HepG2 (cell line): ENCODE results near the gene FGF19. TPM values are rescaled to one million over a fixed set of nuclear protein-coding genes. Genes with fewer than 3 reads are reported as not detected.
A peak's percentile ranks its signal among the peaks of the same experiment; 100 is the strongest.

Source experiments
- CHCHD3 ChIP-seq: sonication (generic); formaldehyde crosslinking; IDR thresholded peaks from 2 replicates; pipeline ENCODE4 v1.8.0; 2022; ENCODE audit warnings: mild to moderate bottlenecking, missing genetic modification reagents, moderate library complexity
- ISX ChIP-seq: sonication (generic); formaldehyde crosslinking; conservative IDR thresholded peaks from 2 replicates; pipeline ENCODE4 v1.5.0; 2020; ENCODE audit warnings: missing genetic modification reagents
- MAZ ChIP-seq, 2 experiments: sonication (generic) in 1 of 2; formaldehyde crosslinking in 1 of 2; IDR thresholded peaks; 2 replicates each; pipeline versions ENCODE4 v1.5.0 to v1.6.1; 2012 to 2020; ENCODE audit warnings: low read depth in 2 of 2, mild to moderate bottlenecking in 2 of 2, borderline replicate concordance in 1 of 2, improper control_type of control experiment in 1 of 2, low read length in 1 of 2, missing genetic modification reagents in 1 of 2, moderate library complexity in 1 of 2
- MEF2D ChIP-seq: sonication (generic); formaldehyde crosslinking; IDR thresholded peaks from 2 replicates; pipeline ENCODE4 v1.5.1; 2020; ENCODE audit warnings: mild to moderate bottlenecking, missing genetic modification reagents
- SMARCE1 ChIP-seq: fragments of 450-650 bp; IDR thresholded peaks from 2 replicates; pipeline ENCODE4 v1.6.1; 2017; ENCODE audit warnings: borderline replicate concordance
- SNAPC2 ChIP-seq: sonication (generic); formaldehyde crosslinking; IDR thresholded peaks from 2 replicates; pipeline ENCODE4 v1.8.1; 2022; ENCODE audit warnings: mild to moderate bottlenecking, missing genetic modification reagents
- ZNF121 ChIP-seq: sonication (generic); formaldehyde crosslinking; IDR thresholded peaks from 2 replicates; pipeline ENCODE4 v1.5.0; 2020; ENCODE audit warnings: mild to moderate bottlenecking, missing genetic modification reagents
- ZNF20 ChIP-seq: sonication (generic); formaldehyde crosslinking; IDR thresholded peaks from 2 replicates; pipeline ENCODE4 v1.4.0; 2020; ENCODE audit warnings: mild to moderate bottlenecking, moderate library complexity, missing genetic modification reagents
- ZNF451 ChIP-seq: sonication (generic); formaldehyde crosslinking; IDR thresholded peaks from 2 replicates; pipeline ENCODE4 v1.5.0; 2020; ENCODE audit warnings: mild to moderate bottlenecking, missing genetic modification reagents
- ZNF776 ChIP-seq: sonication (generic); formaldehyde crosslinking; IDR thresholded peaks from 2 replicates; pipeline ENCODE4 v1.4.0; 2020; ENCODE audit warnings: mild to moderate bottlenecking, missing genetic modification reagents
- polyA plus RNA-seq, 8 experiments: library from polyadenylated mRNA; depleted of rRNA in 3 of 8; stranded (reverse) in 7 of 8; unstranded in 1 of 8; fragments of >200 nt; fragmentation: Illumina TruSeq in 4 of 8; extraction: Trizol in 4 of 8; gene quantifications; 2 replicates each; pipeline versions ENCODE4 v1.2.1 to v1.2.3, GENCODE V29; 2011 to 2016; ENCODE audit warnings: low read depth in 4 of 8, missing spikeins in 1 of 8, mixed read lengths in 1 of 8; ENCODE audit not compliant: insufficient read depth in 1 of 8
- total RNA-seq, 5 experiments: library from RNA; depleted of rRNA; stranded (reverse); fragments of >200 nt; fragmentation: Illumina TruSeq; extraction: Trizol; gene quantifications; 2 replicates each; pipeline ENCODE4 v1.2.3, GENCODE V29; 2016; ENCODE audit warnings: low read depth in 1 of 5
- TF ChIP-seq, protein P1 (sequence below): sonication (generic); formaldehyde crosslinking; IDR thresholded peaks from 2 replicates; pipeline ENCODE4 v1.4.0; 2020; ENCODE audit warnings: missing genetic modification reagents, borderline replicate concordance
- TF ChIP-seq, protein P2 (sequence below): sonication (generic); formaldehyde crosslinking; IDR thresholded peaks from 2 replicates; pipeline ENCODE4 v1.4.0; 2020; ENCODE audit warnings: mild to moderate bottlenecking, low read depth, missing genetic modification reagents
- TF ChIP-seq, protein P3 (sequence below): sonication (generic); formaldehyde crosslinking; conservative IDR thresholded peaks from 2 replicates; pipeline ENCODE4 v1.8.0; 2022; ENCODE audit warnings: mild to moderate bottlenecking, moderate library complexity, missing genetic modification reagents
- TF ChIP-seq, protein P4 (sequence below): sonication (generic); formaldehyde crosslinking; IDR thresholded peaks from 2 replicates; pipeline ENCODE4 v1.5.0; 2020; ENCODE audit warnings: mild to moderate bottlenecking, missing genetic modification reagents, moderate library complexity
- TF ChIP-seq, protein P5 (sequence below): sonication (generic); formaldehyde crosslinking; IDR thresholded peaks from 2 replicates; pipeline ENCODE4; 2020; ENCODE audit warnings: missing genetic modification reagents, mild to moderate bottlenecking, borderline replicate concordance

FGF19 gene
- total and polyA plus RNA-seq, 2 of the 13 experiments (the other 11 are each of a cell fraction or from before 2014, with no cell fraction given) = 0.07 TPM; not detected in 1

DNA sequence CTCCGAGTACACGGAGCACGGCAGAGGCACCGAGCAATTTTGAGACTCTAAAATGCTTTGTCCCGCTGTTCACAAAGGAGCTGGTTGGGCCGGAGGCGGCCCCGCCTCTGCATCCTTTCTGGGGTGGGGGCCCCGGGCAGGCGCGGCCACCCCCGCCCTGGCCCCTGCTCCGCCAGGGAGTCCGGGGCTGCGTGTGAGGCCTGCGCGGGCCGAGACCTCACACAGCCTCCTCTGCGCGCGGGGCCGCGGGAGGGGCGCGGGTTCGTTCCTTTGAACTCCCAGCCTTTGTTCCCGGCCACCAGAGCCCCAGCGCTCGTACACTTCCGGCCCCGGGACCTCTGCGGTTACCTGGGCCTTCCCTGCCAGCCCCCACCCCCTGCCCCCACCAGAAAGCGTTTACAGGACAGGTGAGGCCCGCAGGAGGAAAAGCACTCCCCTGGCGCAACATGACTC lies 1.6 kb downstream of the FGF19 start (continued):
- no peak for TF ChIP-seq ISX (CRISPR knock-in tag)
- TF ChIP-seq, protein P1, sequence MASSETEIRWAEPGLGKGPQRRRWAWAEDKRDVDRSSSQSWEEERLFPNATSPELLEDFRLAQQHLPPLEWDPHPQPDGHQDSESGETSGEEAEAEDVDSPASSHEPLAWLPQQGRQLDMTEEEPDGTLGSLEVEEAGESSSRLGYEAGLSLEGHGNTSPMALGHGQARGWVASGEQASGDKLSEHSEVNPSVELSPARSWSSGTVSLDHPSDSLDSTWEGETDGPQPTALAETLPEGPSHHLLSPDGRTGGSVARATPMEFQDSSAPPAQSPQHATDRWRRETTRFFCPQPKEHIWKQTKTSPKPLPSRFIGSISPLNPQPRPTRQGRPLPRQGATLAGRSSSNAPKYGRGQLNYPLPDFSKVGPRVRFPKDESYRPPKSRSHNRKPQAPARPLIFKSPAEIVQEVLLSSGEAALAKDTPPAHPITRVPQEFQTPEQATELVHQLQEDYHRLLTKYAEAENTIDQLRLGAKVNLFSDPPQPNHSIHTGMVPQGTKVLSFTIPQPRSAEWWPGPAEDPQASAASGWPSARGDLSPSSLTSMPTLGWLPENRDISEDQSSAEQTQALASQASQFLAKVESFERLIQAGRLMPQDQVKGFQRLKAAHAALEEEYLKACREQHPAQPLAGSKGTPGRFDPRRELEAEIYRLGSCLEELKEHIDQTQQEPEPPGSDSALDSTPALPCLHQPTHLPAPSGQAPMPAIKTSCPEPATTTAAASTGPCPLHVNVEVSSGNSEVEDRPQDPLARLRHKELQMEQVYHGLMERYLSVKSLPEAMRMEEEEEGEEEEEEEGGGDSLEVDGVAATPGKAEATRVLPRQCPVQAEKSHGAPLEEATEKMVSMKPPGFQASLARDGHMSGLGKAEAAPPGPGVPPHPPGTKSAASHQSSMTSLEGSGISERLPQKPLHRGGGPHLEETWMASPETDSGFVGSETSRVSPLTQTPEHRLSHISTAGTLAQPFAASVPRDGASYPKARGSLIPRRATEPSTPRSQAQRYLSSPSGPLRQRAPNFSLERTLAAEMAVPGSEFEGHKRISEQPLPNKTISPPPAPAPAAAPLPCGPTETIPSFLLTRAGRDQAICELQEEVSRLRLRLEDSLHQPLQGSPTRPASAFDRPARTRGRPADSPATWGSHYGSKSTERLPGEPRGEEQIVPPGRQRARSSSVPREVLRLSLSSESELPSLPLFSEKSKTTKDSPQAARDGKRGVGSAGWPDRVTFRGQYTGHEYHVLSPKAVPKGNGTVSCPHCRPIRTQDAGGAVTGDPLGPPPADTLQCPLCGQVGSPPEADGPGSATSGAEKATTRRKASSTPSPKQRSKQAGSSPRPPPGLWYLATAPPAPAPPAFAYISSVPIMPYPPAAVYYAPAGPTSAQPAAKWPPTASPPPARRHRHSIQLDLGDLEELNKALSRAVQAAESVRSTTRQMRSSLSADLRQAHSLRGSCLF (CRISPR knock-in tag) = no peak
- no peak for TF ChIP-seq CHCHD3 (CRISPR knock-in tag)
- 0 out of 2 replicates have a peak, but pooled peaks have one; percentile 41 for TF ChIP-seq MEF2D (CRISPR knock-in tag)
- no peak for TF ChIP-seq SMARCE1
- TF ChIP-seq, protein P2, sequence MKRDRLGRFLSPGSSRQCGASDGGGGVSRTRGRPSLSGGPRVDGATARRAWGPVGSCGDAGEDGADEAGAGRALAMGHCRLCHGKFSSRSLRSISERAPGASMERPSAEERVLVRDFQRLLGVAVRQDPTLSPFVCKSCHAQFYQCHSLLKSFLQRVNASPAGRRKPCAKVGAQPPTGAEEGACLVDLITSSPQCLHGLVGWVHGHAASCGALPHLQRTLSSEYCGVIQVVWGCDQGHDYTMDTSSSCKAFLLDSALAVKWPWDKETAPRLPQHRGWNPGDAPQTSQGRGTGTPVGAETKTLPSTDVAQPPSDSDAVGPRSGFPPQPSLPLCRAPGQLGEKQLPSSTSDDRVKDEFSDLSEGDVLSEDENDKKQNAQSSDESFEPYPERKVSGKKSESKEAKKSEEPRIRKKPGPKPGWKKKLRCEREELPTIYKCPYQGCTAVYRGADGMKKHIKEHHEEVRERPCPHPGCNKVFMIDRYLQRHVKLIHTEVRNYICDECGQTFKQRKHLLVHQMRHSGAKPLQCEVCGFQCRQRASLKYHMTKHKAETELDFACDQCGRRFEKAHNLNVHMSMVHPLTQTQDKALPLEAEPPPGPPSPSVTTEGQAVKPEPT (CRISPR knock-in tag) = no peak
- TF ChIP-seq ZNF20 = no peak
- TF ChIP-seq, protein P3, sequence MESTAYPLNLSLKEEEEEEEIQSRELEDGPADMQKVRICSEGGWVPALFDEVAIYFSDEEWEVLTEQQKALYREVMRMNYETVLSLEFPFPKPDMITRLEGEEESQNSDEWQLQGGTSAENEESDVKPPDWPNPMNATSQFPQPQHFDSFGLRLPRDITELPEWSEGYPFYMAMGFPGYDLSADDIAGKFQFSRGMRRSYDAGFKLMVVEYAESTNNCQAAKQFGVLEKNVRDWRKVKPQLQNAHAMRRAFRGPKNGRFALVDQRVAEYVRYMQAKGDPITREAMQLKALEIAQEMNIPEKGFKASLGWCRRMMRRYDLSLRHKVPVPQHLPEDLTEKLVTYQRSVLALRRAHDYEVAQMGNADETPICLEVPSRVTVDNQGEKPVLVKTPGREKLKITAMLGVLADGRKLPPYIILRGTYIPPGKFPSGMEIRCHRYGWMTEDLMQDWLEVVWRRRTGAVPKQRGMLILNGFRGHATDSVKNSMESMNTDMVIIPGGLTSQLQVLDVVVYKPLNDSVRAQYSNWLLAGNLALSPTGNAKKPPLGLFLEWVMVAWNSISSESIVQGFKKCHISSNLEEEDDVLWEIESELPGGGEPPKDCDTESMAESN (CRISPR knock-in tag) = no peak
- TF ChIP-seq, protein P4, sequence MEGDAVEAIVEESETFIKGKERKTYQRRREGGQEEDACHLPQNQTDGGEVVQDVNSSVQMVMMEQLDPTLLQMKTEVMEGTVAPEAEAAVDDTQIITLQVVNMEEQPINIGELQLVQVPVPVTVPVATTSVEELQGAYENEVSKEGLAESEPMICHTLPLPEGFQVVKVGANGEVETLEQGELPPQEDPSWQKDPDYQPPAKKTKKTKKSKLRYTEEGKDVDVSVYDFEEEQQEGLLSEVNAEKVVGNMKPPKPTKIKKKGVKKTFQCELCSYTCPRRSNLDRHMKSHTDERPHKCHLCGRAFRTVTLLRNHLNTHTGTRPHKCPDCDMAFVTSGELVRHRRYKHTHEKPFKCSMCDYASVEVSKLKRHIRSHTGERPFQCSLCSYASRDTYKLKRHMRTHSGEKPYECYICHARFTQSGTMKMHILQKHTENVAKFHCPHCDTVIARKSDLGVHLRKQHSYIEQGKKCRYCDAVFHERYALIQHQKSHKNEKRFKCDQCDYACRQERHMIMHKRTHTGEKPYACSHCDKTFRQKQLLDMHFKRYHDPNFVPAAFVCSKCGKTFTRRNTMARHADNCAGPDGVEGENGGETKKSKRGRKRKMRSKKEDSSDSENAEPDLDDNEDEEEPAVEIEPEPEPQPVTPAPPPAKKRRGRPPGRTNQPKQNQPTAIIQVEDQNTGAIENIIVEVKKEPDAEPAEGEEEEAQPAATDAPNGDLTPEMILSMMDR (CRISPR knock-in tag) = no peak
- 0 out of 2 replicates have a peak, but pooled peaks have one; percentile 50 for TF ChIP-seq MAZ (IDR thresholded peaks at IDR 0.05; ENCODE audit: borderline replicate concordance, low read depth, low read length)
- peak; percentile 53; the same call in 1 of the 2 replicates for TF ChIP-seq MAZ (CRISPR knock-in tag; IDR thresholded peaks at IDR 0.05; ENCODE audit: low read depth)
- TF ChIP-seq, protein P5, sequence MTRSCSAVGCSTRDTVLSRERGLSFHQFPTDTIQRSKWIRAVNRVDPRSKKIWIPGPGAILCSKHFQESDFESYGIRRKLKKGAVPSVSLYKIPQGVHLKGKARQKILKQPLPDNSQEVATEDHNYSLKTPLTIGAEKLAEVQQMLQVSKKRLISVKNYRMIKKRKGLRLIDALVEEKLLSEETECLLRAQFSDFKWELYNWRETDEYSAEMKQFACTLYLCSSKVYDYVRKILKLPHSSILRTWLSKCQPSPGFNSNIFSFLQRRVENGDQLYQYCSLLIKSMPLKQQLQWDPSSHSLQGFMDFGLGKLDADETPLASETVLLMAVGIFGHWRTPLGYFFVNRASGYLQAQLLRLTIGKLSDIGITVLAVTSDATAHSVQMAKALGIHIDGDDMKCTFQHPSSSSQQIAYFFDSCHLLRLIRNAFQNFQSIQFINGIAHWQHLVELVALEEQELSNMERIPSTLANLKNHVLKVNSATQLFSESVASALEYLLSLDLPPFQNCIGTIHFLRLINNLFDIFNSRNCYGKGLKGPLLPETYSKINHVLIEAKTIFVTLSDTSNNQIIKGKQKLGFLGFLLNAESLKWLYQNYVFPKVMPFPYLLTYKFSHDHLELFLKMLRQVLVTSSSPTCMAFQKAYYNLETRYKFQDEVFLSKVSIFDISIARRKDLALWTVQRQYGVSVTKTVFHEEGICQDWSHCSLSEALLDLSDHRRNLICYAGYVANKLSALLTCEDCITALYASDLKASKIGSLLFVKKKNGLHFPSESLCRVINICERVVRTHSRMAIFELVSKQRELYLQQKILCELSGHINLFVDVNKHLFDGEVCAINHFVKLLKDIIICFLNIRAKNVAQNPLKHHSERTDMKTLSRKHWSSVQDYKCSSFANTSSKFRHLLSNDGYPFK (CRISPR knock-in tag) = no peak
- TF ChIP-seq ZNF451 = no peak
- no peak for TF ChIP-seq ZNF776 (CRISPR knock-in tag)
- TF ChIP-seq SNAPC2 (CRISPR knock-in tag) = no peak
- peak; percentile 30; the same call in 1 of the 2 replicates for TF ChIP-seq ZNF121
